HepG2 (cell line): ENCODE measurements around the gene LNX2. TPM values are rescaled to one million over a fixed set of nuclear protein-coding genes. Genes with fewer than 3 reads are reported as not detected.

Experiments used
- ARID4A ChIP-seq: sonication (generic); formaldehyde crosslinking; IDR thresholded peaks from 2 replicates; pipeline ENCODE4 v1.5.0; 2020; ENCODE audit warnings: mild to moderate bottlenecking, missing genetic modification reagents, borderline replicate concordance
- CREM ChIP-seq, 2 experiments: sonication (generic) in 1 of 2; formaldehyde crosslinking in 1 of 2; IDR thresholded peaks; 2 replicates each; pipeline versions ENCODE4 v1.4.0 to v1.6.1; 2016 to 2020; ENCODE audit warnings: antibody characterized with exemption in 1 of 2, mild to moderate bottlenecking in 1 of 2, missing genetic modification reagents in 1 of 2
- ETV5 ChIP-seq: IDR thresholded peaks from 2 replicates; pipeline ENCODE4 v1.6.1; 2018; ENCODE audit warnings: missing biosample characterization, missing genetic modification reagents, inconsistent platforms, borderline replicate concordance
- ETV6 ChIP-seq: sonication (generic); formaldehyde crosslinking; conservative IDR thresholded peaks from 2 replicates; pipeline ENCODE4 v1.4.0; 2020; ENCODE audit warnings: missing genetic modification reagents
- GATAD2A ChIP-seq: IDR thresholded peaks from 2 replicates; pipeline ENCODE4 v1.6.1; 2016
- HOMEZ ChIP-seq: IDR thresholded peaks from 2 replicates; pipeline ENCODE4 v1.6.1; 2016; ENCODE audit warnings: low read depth
- ISL2 ChIP-seq: sonication (generic); formaldehyde crosslinking; IDR thresholded peaks from 2 replicates; pipeline ENCODE4 v1.5.0; 2020; ENCODE audit warnings: missing genetic modification reagents
- KLF9 ChIP-seq: IDR thresholded peaks from 2 replicates; pipeline ENCODE4 v1.6.1; 2016; ENCODE audit warnings: low read depth
- NAIF1 ChIP-seq: sonication (generic); formaldehyde crosslinking; IDR thresholded peaks from 2 replicates; pipeline ENCODE4 v1.5.0; 2020; ENCODE audit warnings: mild to moderate bottlenecking, missing genetic modification reagents, borderline replicate concordance
- NBN ChIP-seq: fragments of 450-650 bp; conservative IDR thresholded peaks from 2 replicates; pipeline ENCODE4 v1.6.1; 2017
- PCBP1 ChIP-seq: fragments of 200-400 bp; formaldehyde crosslinking; IDR thresholded peaks from 2 replicates; pipeline ENCODE4 v1.6.1; 2017; ENCODE audit warnings: mild to moderate bottlenecking, low read depth, low read length, borderline replicate concordance
- PHF20 ChIP-seq: sonication (generic); formaldehyde crosslinking; IDR thresholded peaks from 2 replicates; pipeline ENCODE4 v1.5.0; 2020; ENCODE audit warnings: mild to moderate bottlenecking, missing genetic modification reagents
- STAT6 ChIP-seq: sonication (generic); formaldehyde crosslinking; IDR thresholded peaks from 2 replicates; pipeline ENCODE4 v1.4.0; 2020; ENCODE audit warnings: missing genetic modification reagents, mild to moderate bottlenecking, borderline replicate concordance
- TOPORS ChIP-seq: sonication (generic); formaldehyde crosslinking; IDR thresholded peaks from 2 replicates; pipeline ENCODE4 v1.8.0; 2023; ENCODE audit warnings: mild to moderate bottlenecking, missing genetic modification reagents
- ZNF12 ChIP-seq: sonication (generic); formaldehyde crosslinking; IDR thresholded peaks from 2 replicates; pipeline ENCODE4 v1.5.0; 2020; ENCODE audit warnings: missing genetic modification reagents
- ZNF331 ChIP-seq: sonication (generic); formaldehyde crosslinking; IDR thresholded peaks from 2 replicates; pipeline ENCODE4 v1.4.0; 2020; ENCODE audit warnings: missing genetic modification reagents
- ZNF672 ChIP-seq: sonication (generic); formaldehyde crosslinking; IDR thresholded peaks from 2 replicates; pipeline ENCODE4 v1.8.1; 2022; ENCODE audit warnings: missing genetic modification reagents
- ZNF780A ChIP-seq: sonication (generic); formaldehyde crosslinking; IDR thresholded peaks from 2 replicates; pipeline ENCODE4 v1.8.0; 2022; ENCODE audit warnings: mild to moderate bottlenecking, missing genetic modification reagents, moderate library complexity
- ZNF839 ChIP-seq: sonication (generic); formaldehyde crosslinking; IDR thresholded peaks from 2 replicates; pipeline ENCODE4 v1.4.0; 2020; ENCODE audit warnings: missing genetic modification reagents, mild to moderate bottlenecking, borderline replicate concordance
- ZUFSP ChIP-seq: sonication (generic); formaldehyde crosslinking; IDR thresholded peaks from 2 replicates; pipeline ENCODE4 v1.9.0; 2021; ENCODE audit warnings: missing genetic modification reagents, mild to moderate bottlenecking, borderline replicate concordance
- polyA plus RNA-seq, 8 experiments: library from polyadenylated mRNA; depleted of rRNA in 3 of 8; stranded (reverse) in 7 of 8; unstranded in 1 of 8; fragments of >200 nt; fragmentation: Illumina TruSeq in 4 of 8; extraction: Trizol in 4 of 8; gene quantifications; 2 replicates each; pipeline versions ENCODE4 v1.2.1 to v1.2.3, GENCODE V29; 2011 to 2016; ENCODE audit warnings: low read depth in 4 of 8, missing spikeins in 1 of 8, mixed read lengths in 1 of 8; ENCODE audit not compliant: insufficient read depth in 1 of 8
- total RNA-seq, 5 experiments: library from RNA; depleted of rRNA; stranded (reverse); fragments of >200 nt; fragmentation: Illumina TruSeq; extraction: Trizol; gene quantifications; 2 replicates each; pipeline ENCODE4 v1.2.3, GENCODE V29; 2016; ENCODE audit warnings: low read depth in 1 of 5

The LNX2 gene
- total and polyA plus RNA-seq, 2 of the 13 experiments (the other 11 are each of a cell fraction or from before 2014, with no cell fraction given): 9.2 to 9.7 TPM

- no peak for TF ChIP-seq HOMEZ (CRISPR knock-in tag)
- TF ChIP-seq ZNF672 (CRISPR knock-in tag): peak; percentile 73; the same call in 1 of the 2 replicates
- peak; percentile 75 for TF ChIP-seq ISL2 (CRISPR knock-in tag)
- no peak for TF ChIP-seq ETV6 (CRISPR knock-in tag)
- peak; percentile 61; the same call in 1 of the 2 replicates for TF ChIP-seq ZNF12 (CRISPR knock-in tag)
- TF ChIP-seq ZNF839 (CRISPR knock-in tag): no peak
- TF ChIP-seq ZUFSP (CRISPR knock-in tag): no peak
- TF ChIP-seq ZNF331 (CRISPR knock-in tag): peak; percentile 59; the same call in 1 of the 2 replicates
- peak; percentile 24; the same call in 1 of the 2 replicates for TF ChIP-seq ARID4A (CRISPR knock-in tag)
- no peak for TF ChIP-seq ZNF780A (CRISPR knock-in tag)
- no peak for TF ChIP-seq STAT6
- no peak for TF ChIP-seq TOPORS
- TF ChIP-seq NAIF1 (CRISPR knock-in tag): no peak
- peak; percentile 87 for TF ChIP-seq GATAD2A (CRISPR knock-in tag)
- TF ChIP-seq ETV5 (CRISPR knock-in tag): peak; percentile 83; the same call in 1 of the 2 replicates
- peak; percentile 75 for TF ChIP-seq CREM (IDR thresholded peaks at IDR 0.05)
- no peak for TF ChIP-seq CREM (CRISPR knock-in tag; IDR thresholded peaks at IDR 0.05)
- TF ChIP-seq PCBP1: no peak
- TF ChIP-seq KLF9 (CRISPR knock-in tag): no peak
- no peak for TF ChIP-seq NBN
- no peak for TF ChIP-seq PHF20 (CRISPR knock-in tag)
Observed at GRCh38 chr13:27641711-27642502, 21.6 kb upstream of the LNX2 start (continued).
